ENCODE data around the gene TAPBP. TPM values are rescaled to one million over a fixed set of nuclear protein-coding genes. Genes with fewer than 3 reads are reported as not detected.
A peak's percentile ranks its signal among the peaks of the same experiment; 100 is the strongest.

The TAPBP gene
- total RNA-seq, 1 experiment from 2014 or later = 80.1 TPM

- H3K4me1 ChIP-seq (ENCODE audit: control insufficient read depth in 1 of 2, insufficient read depth in 2 of 2, low read length in 2 of 2) = peaks cover 33 to 59% of the 10 kb centered on the region in 2 experiments
- BruUV-seq (replicated peaks) = no TSS peak
- no peaks in the 10 kb centered on the region for H3K9me3 ChIP-seq (ENCODE audit: control insufficient read depth in 1 of 2, insufficient read depth in 1 of 2, low read depth in 1 of 2, low read length in 2 of 2)
- peaks cover 22% of the 10 kb centered on the region for H4K20me1 ChIP-seq (ENCODE audit: insufficient read depth)
- no peak for ATAC-seq
- ChIA-PET RAD21 (ENCODE audit: low non-redundant PET in 1 of 2, low total read pairs in 2 of 2, uncharacterized antibody in 2 of 2, unreplicated experiment in 2 of 2) (no interaction called here), CTCF (no interaction called here), POLR2A (no interaction called here)
- H2AFZ ChIP-seq (ENCODE audit: low read depth, low read length, poor library complexity, severe bottlenecking) = no peak overlapping the region
- TF ChIP-seq POLR2AphosphoS5 (IDR thresholded peaks at IDR 0.05; ENCODE audit: low read depth, low read length) (no peak; the same call in 1 of the 2 replicates), RAD21 (IDR thresholded peaks at IDR 0.05; ENCODE audit: low read depth) (no peak), EZH2phosphoT487 (IDR thresholded peaks at IDR 0.05; ENCODE audit: borderline replicate concordance) (no peak), JUND (IDR thresholded peaks at IDR 0.05) (no peak), CBX3 (IDR thresholded peaks at IDR 0.05; ENCODE audit: low read depth) (no peak)
- H3K9me2 ChIP-seq (ENCODE audit: insufficient read depth) = no peaks in the 10 kb centered on the region
- H3K27ac ChIP-seq (ENCODE audit: low read depth, low read length) = peak overlapping the region; percentile 82
- peak overlapping the region; percentile 98 for H3K9ac ChIP-seq (ENCODE audit: low read length)
- intact Hi-C loops (cut with micrococcal nuclease) = no loop called here
- H3K79me2 ChIP-seq (ENCODE audit: insufficient read depth, low read length) = peaks cover 63% of the 10 kb centered on the region
- peak overlapping the region; percentile 86 for H3K4me2 ChIP-seq (ENCODE audit: low read length)
- H3K4me3 ChIP-seq (replicated peaks in 1 of 2; ENCODE audit: low read depth in 1 of 2, low read length in 2 of 2) = peak overlapping the region; percentile 75 to 99
- no peaks in the 10 kb centered on the region for H3K27me3 ChIP-seq (ENCODE audit: insufficient read depth, low read length)
- DNase-seq (ENCODE audit: low read depth, low spot score) = no peak
- peaks cover 31 to 44% of the 10 kb centered on the region in 2 experiments for H3K36me3 ChIP-seq (ENCODE audit: control insufficient read depth in 1 of 2, insufficient read depth in 2 of 2, low read length in 2 of 2)
These were observed 39.7 kb downstream of the TAPBP start for GRCh38 chr6:33273924-33274902.

- Histone ChIP-seq H3K27ac (ENCODE audit: low read depth, low read length) (peak overlapping the region; percentile 82), H3K9me3 (ENCODE audit: control insufficient read depth in 1 of 2, insufficient read depth in 1 of 2, low read depth in 1 of 2, low read length in 2 of 2) (no peaks in the 10 kb centered on the region), H2AFZ (ENCODE audit: low read depth, low read length, poor library complexity, severe bottlenecking) (no peak overlapping the region), H3K9me2 (ENCODE audit: insufficient read depth) (no peaks in the 10 kb centered on the region), H3K4me1 (ENCODE audit: control insufficient read depth in 1 of 2, insufficient read depth in 2 of 2, low read length in 2 of 2) (peaks cover 33 to 59% of the 10 kb centered on the region in 2 experiments), H3K9ac (ENCODE audit: low read length) (peak overlapping the region; percentile 98), H4K20me1 (ENCODE audit: insufficient read depth) (peaks cover 22% of the 10 kb centered on the region), H3K27me3 (ENCODE audit: insufficient read depth, low read length) (no peaks in the 10 kb centered on the region), H3K4me2 (ENCODE audit: low read length) (peak overlapping the region; percentile 86), H3K79me2 (ENCODE audit: insufficient read depth, low read length) (peaks cover 63% of the 10 kb centered on the region), H3K36me3 (ENCODE audit: control insufficient read depth in 1 of 2, insufficient read depth in 2 of 2, low read length in 2 of 2) (peaks cover 28 to 46% of the 10 kb centered on the region in 2 experiments), H3K4me3 (replicated peaks in 1 of 2; ENCODE audit: low read depth in 1 of 2, low read length in 2 of 2) (peak overlapping the region; percentile 75 to 99)
- intact Hi-C loops (cut with micrococcal nuclease) = no loop called here
- ChIA-PET POLR2A (no interaction called here), CTCF (no interaction called here), RAD21 (ENCODE audit: low non-redundant PET in 1 of 2, low total read pairs in 2 of 2, uncharacterized antibody in 2 of 2, unreplicated experiment in 2 of 2) (no interaction called here)
- no TSS peak for BruUV-seq (replicated peaks)
- DNase-seq (ENCODE audit: low read depth, low spot score) (no peak), ATAC-seq (no peak)
- TF ChIP-seq JUND (IDR thresholded peaks at IDR 0.05) (no peak), POLR2A (IDR thresholded peaks at IDR 0.05; ENCODE audit: borderline replicate concordance, extremely low read depth, insufficient read depth, insufficient read length) (peak; percentile 1)
These were observed 40.6 kb downstream of the TAPBP start for GRCh38 chr6:33273129-33273923.

All from HCT116 (cell line).